Vagina (tissue), 2 donors: Measurements from ENCODE around the gene CD6. TPM values are rescaled to one million over a fixed set of nuclear protein-coding genes. Genes with fewer than 3 reads are reported as not detected.

Experiments used
- DNase-seq, 2 donors: peaks; one replicate each; pipeline ENCODE4 v3.0.0-alpha.2; 2017; ENCODE audit errors: extremely low spot score in 2 of 2
- H3K27ac ChIP-seq: fragments of 200-600 bp; sonication (generic); one replicate; pipeline ENCODE4 v1.5.1; 2019
- H3K27me3 ChIP-seq: fragments of 200-600 bp; sonication (generic); one replicate; pipeline ENCODE4 v1.5.1; 2019
- H3K36me3 ChIP-seq, 2 donors: fragments of 200-600 bp; sonication (generic); one replicate each; pipeline ENCODE4 v1.5.1; 2017 to 2019
- H3K4me1 ChIP-seq: fragments of 200-600 bp; sonication (generic); one replicate; pipeline ENCODE4 v1.5.1; 2019
- H3K4me3 ChIP-seq, 2 donors: fragments of 200-600 bp; sonication (generic); 1 replicate in 1 of 2; 2 replicates in 1 of 2; pipeline ENCODE4 v1.5.1; 2016 to 2019
- H3K9me3 ChIP-seq: fragments of 200-600 bp; sonication (generic); one replicate; pipeline ENCODE4 v1.5.1; 2019
- POLR2A ChIP-seq, 2 donors: fragments of 450-650 bp; IDR thresholded peaks; one replicate each; pipeline ENCODE4 v1.6.1; 2017; ENCODE audit warnings: antibody characterized with exemption in 2 of 2, mild to moderate bottlenecking in 2 of 2, moderate library complexity in 2 of 2
- POLR2AphosphoS5 ChIP-seq, 2 donors: sonication (generic); formaldehyde crosslinking; IDR thresholded peaks; one replicate each; pipeline ENCODE4 v1.9.0; 2017; ENCODE audit warnings: antibody characterized with exemption in 2 of 2, mild to moderate bottlenecking in 2 of 2, low read depth in 1 of 2; ENCODE audit not compliant: insufficient read depth in 1 of 2
- intact Hi-C: fragments of 100-400 bp; cut with DNase I; formaldehyde crosslinking; loops from one replicate; pipeline ENCODE4 v1.15.1; 2023
- total RNA-seq: library from RNA; depleted of rRNA; stranded (reverse); fragments of >200 nt; gene quantifications from one replicate; pipeline ENCODE4 v1.2.3, GENCODE V29; 2016
- TF ChIP-seq, protein P1 (sequence below), 3 experiments: fragments of 450-650 bp in 2 of 3; fragments of 200-600 bp in 1 of 3; sonication (generic) in 1 of 3; IDR thresholded peaks; one replicate each; pipeline ENCODE4 v1.5.1; 2017 to 2019; ENCODE audit warnings: antibody characterized with exemption in 3 of 3, mild to moderate bottlenecking in 2 of 3, moderate library complexity in 2 of 3

Gene CD6
- total RNA-seq, 1 donor from 2014 or later: 3.9 TPM

DNA sequence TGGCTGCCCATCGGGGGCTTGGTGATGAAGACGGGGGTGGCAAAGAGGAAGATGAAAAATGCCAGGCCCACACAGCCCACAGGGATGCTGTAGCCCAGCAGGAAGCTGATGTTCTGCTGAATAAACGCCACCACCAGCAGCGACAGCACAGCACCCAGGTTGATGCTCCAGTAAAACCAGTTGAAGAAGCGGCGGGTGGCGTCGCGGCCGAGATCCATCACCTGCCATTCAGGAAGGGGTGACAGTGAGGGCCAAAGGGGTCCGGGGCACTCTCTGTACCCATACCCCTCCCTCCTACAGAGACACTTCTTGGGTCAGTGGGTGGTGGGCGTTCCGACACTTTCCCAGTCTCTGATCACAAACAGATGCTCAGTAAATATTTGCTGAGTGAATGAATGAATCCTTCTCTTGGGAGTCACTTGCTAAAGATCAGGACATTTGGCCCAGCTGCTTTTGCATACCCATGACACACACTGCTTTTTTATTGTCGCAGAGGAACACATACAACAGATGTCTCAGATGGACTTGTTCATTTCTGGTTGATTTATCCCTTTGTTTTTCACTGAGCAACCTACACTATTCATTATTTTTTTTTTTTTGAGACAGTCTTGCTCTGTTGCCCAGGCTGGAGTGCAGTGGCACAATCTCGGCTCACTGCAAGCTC is 24.7 kb upstream of the CD6 start:
- peaks cover 32% of the 10 kb centered on the region for H3K4me1 ChIP-seq
- no peak for TF ChIP-seq POLR2A (IDR thresholded peaks at IDR 0.05)
- no peak for TF ChIP-seq POLR2AphosphoS5 (IDR thresholded peaks at IDR 0.05; ENCODE audit: insufficient read depth in 1 of 2, low read depth in 1 of 2)
- TF ChIP-seq, protein P1, sequence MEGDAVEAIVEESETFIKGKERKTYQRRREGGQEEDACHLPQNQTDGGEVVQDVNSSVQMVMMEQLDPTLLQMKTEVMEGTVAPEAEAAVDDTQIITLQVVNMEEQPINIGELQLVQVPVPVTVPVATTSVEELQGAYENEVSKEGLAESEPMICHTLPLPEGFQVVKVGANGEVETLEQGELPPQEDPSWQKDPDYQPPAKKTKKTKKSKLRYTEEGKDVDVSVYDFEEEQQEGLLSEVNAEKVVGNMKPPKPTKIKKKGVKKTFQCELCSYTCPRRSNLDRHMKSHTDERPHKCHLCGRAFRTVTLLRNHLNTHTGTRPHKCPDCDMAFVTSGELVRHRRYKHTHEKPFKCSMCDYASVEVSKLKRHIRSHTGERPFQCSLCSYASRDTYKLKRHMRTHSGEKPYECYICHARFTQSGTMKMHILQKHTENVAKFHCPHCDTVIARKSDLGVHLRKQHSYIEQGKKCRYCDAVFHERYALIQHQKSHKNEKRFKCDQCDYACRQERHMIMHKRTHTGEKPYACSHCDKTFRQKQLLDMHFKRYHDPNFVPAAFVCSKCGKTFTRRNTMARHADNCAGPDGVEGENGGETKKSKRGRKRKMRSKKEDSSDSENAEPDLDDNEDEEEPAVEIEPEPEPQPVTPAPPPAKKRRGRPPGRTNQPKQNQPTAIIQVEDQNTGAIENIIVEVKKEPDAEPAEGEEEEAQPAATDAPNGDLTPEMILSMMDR (IDR thresholded peaks at IDR 0.05): no peak
- no peaks in the 10 kb centered on the region for H3K9me3 ChIP-seq
- H3K27ac ChIP-seq: no peak overlapping the region
- no peak for DNase-seq
- peaks cover 0 to 10% of the 10 kb centered on the region in 2 donors for H3K36me3 ChIP-seq
- H3K27me3 ChIP-seq: no peaks in the 10 kb centered on the region
- intact Hi-C loops: no loop called here
- no peak overlapping the region for H3K4me3 ChIP-seq

DNA sequence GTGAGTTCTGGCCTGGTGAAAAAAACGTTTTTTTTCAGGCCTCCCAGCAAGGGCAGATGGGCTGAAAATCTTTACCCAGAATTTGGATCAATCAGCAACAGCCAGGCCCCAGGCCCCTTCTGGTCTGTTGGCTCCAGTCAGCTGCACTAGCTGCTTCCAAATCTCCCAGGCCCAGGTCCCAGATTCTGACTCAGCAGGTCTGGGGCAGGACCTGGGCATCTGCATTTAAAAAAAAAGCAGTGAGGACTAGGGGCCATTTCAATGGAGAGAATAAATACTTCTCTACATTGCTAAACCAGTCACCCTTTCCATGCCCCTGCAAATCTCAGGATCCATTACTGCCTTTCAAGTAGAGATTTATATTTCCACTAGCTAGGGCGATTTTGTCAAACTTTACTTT is 23.8 kb upstream of the CD6 start:
- Histone ChIP-seq H3K27ac (no peak overlapping the region), H3K4me1 (peaks cover 29% of the 10 kb centered on the region), H3K4me3 (no peak overlapping the region), H3K27me3 (no peaks in the 10 kb centered on the region), H3K36me3 (peaks cover 0 to under 1% of the 10 kb centered on the region in 2 donors), H3K9me3 (no peaks in the 10 kb centered on the region)
- no peak for DNase-seq
- TF ChIP-seq POLR2AphosphoS5 (IDR thresholded peaks at IDR 0.05; ENCODE audit: insufficient read depth in 1 of 2, low read depth in 1 of 2) (no peak), POLR2A (IDR thresholded peaks at IDR 0.05) (no peak)
- TF ChIP-seq, protein P1 (IDR thresholded peaks at IDR 0.05): no peak
- intact Hi-C loops: no loop called here

DNA sequence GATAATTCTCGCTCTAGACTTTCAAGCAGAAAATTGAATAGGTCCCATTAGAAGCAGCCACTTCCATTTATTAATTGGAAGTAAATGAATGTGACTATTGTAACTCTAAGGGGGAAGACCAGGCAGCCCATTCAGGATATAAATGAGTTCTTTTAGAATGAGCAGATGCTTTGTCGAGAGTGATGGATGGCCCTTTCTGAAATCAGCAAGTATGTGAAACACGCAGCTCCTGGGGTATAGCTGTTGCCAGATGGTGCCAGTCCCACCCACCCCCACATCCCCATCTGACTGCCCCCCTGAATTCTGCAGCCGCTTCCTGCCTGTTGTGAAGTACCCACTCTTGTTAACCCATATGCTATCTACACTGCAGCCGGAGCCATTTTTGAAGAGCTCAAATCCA is 23.2 kb upstream of the CD6 start:
- DNase-seq: no peak
- no peaks in the 10 kb centered on the region for H3K27me3 ChIP-seq
- TF ChIP-seq POLR2AphosphoS5 (IDR thresholded peaks at IDR 0.05; ENCODE audit: insufficient read depth in 1 of 2, low read depth in 1 of 2) (no peak), POLR2A (IDR thresholded peaks at IDR 0.05) (no peak)
- TF ChIP-seq, protein P1 (IDR thresholded peaks at IDR 0.05): no peak
- peaks cover 31% of the 10 kb centered on the region for H3K4me1 ChIP-seq
- H3K9me3 ChIP-seq: no peaks in the 10 kb centered on the region
- no peak overlapping the region for H3K27ac ChIP-seq
- no peaks in the 10 kb centered on the region for H3K36me3 ChIP-seq
- H3K4me3 ChIP-seq: no peak overlapping the region
- intact Hi-C loops: no loop called here

DNA sequence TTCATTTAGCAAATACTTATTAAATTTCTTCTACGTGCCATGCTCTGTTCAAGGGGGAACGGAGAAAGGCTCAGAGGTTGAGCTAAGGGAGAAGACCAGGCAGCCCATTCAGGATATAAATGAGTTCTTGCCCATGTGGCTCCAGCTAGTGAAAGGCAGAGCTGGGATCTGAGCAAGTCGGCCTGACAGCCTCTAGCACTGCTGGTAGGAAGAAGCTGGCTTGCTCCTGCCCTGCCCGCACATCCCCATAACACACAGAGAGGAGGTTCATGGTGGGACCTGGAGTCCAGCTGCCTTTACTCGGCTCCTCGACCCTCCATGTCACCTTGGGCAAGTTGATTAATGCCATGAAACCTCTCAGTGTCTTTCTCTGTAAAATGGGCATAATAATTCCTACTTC is 21.5 kb upstream of the CD6 start:
- no peak for DNase-seq
- intact Hi-C loops: no loop called here
- TF ChIP-seq POLR2AphosphoS5 (IDR thresholded peaks at IDR 0.05; ENCODE audit: insufficient read depth in 1 of 2, low read depth in 1 of 2): no peak
- TF ChIP-seq POLR2A (IDR thresholded peaks at IDR 0.05): no peak
- TF ChIP-seq, protein P1 (IDR thresholded peaks at IDR 0.05): no peak
- H3K4me3 ChIP-seq: peak overlapping the region; percentile 56 to 75
- H3K27ac ChIP-seq: peak overlapping the region; percentile 91
- no peaks in the 10 kb centered on the region for H3K27me3 ChIP-seq
- peaks cover 27% of the 10 kb centered on the region for H3K4me1 ChIP-seq
- H3K36me3 ChIP-seq: no peaks in the 10 kb centered on the region
- H3K9me3 ChIP-seq: no peaks in the 10 kb centered on the region

DNA sequence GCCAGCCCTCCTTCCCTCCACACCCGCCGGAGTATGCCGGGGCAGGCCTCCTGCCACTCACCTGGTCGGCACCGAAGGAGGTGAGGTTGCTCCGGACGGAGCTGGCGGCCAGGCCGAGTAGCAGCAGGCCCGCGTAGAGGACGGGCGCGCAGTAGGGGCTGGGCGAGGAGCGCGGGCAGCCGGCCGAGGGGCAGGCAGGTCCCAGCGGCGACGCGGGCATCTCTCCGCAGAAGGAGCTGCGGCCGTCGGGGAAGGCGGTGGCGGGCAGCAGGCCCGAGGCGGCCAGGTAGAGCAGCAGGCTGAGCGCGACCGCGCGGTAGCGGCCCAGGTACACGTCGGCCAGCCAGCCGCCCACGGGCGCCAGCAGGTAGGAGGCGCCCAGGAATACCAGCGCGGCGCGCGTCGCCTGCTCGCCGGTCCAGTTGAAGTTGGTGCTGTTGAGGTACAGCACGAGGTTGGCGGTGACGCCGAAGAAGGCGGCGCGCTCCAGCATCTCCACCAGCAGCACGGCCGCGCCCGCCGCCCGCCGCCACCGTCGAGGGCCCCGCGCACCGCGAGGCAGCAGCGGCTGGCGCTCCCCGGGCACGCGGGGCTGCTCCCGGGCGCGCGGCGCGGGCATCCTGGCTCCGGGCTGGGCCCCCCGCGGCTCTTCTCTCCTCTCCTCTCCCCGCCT is 20.4 kb upstream of the CD6 start:
- H3K4me3 ChIP-seq: peak overlapping the region; percentile 56 to 75
- no peaks in the 10 kb centered on the region for H3K9me3 ChIP-seq
- TF ChIP-seq POLR2A (IDR thresholded peaks at IDR 0.05) (no peak), POLR2AphosphoS5 (IDR thresholded peaks at IDR 0.05; ENCODE audit: insufficient read depth in 1 of 2, low read depth in 1 of 2) (peak in 1 of 2 donors; percentile 10)
- no peaks in the 10 kb centered on the region for H3K27me3 ChIP-seq
- intact Hi-C loops: no loop called here
- no peaks in the 10 kb centered on the region for H3K36me3 ChIP-seq
- H3K27ac ChIP-seq: peak overlapping the region; percentile 91
- H3K4me1 ChIP-seq: peaks cover 27% of the 10 kb centered on the region
- no peak for DNase-seq
